Measurements from ENCODE around the gene IRF2. TPM values are rescaled to one million over a fixed set of nuclear protein-coding genes. Genes with fewer than 3 reads are reported as not detected.

The IRF2 gene
- total RNA-seq, 1 donor from 2014 or later = 47.6 TPM

DNA sequence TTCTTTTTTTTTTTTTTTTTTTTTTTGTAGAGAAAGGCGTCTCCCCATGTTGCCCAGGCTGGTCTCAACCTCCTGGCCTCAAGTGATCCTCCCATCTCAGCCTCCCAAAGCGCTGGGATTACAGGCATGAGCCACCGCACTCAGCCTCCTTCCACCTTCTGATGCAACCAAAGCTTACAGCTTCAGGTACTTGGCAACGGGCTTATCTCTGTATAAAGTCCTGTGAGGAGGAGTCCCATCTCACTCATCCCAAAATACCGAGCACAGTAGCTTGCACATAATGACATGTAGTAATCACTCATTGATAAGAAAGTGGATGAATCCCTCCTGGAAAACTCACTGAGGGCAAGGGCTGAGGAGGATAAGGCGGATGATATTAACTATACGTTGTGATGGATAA is 19.1 kb downstream of the IRF2 start:
- no peaks in the 10 kb centered on the region for H3K9me3 Mint-ChIP-seq
- no peak overlapping the region for H3K27ac Mint-ChIP-seq
- no peak for DNase-seq (ENCODE audit: low spot score)
- peaks cover 43% of the 10 kb centered on the region for H3K36me3 Mint-ChIP-seq (ENCODE audit: low read depth)
- intact Hi-C loops (cut with micrococcal nuclease) = no loop called here
- no peaks in the 10 kb centered on the region for H3K27me3 Mint-ChIP-seq (ENCODE audit: low read depth)
- no peak overlapping the region for H3K4me3 Mint-ChIP-seq (ENCODE audit: low read depth)
- H3K4me1 Mint-ChIP-seq (ENCODE audit: low read depth) = peaks cover 61% of the 10 kb centered on the region

DNA sequence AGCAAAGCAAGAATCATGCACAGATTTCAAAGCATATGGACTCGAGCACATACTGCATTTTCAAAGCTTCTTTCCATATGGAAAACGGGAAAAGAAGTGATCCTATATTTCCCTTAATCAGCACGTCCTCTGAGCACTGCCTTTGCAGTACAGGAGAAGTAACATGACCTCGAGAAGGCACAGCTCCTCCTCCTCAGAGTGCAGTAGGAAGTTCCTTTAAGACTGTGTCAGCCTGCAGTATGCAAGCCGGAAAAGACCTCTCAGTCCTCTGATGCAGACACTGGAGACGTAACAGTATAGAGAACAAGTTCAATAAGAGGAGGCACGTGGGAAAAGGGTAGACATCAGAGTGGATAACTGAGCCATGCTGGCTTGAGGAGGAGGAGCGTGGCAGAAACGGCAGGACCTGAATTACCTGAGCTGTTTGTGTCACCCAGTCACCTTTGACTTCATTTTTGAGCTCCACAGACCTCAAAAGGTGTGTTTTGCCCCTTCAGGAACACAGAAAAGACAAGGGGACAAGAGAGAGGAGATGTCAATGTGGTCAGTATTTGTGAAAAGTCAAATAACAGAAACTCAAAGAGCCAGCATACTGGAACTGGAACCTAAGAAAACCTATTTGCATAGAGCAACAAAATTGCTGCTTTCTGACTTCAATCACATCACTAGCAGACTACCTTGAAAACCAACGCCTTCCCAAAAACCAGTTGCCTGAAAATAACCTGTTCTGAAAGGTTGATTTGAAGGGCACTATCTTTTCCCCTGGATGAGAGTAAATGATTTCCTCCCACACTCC is 20.8 kb downstream of the IRF2 start:
- intact Hi-C loops (cut with micrococcal nuclease) = no loop called here
- Mint-ChIP-seq H3K36me3 (ENCODE audit: low read depth) (peaks cover 47% of the 10 kb centered on the region), H3K27me3 (ENCODE audit: low read depth) (no peaks in the 10 kb centered on the region), H3K4me1 (ENCODE audit: low read depth) (peaks cover 60% of the 10 kb centered on the region), H3K4me3 (ENCODE audit: low read depth) (peak overlapping the region; percentile 16), H3K27ac (peak overlapping the region; percentile 91), H3K9me3 (no peaks in the 10 kb centered on the region)
- peak; percentile 28 for DNase-seq (ENCODE audit: low spot score)

DNA sequence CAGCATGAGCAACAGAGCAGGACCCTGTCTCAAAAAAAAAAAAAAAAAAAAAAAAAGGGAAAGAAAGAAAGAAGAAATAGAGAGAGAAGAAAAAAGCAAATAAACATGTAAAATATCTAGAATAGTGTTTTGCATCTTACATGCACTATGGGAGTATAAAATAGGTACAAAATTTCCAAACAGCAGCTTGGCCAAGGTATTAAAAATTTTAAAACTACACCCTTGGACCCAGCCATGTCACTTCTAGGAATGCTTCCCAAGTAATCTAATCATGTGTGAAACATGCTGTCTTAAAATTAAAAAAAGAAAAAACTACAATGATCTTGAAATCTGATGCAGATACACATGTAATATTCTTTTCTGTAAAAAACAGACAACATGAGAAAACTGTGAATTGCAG is 21.6 kb downstream of the IRF2 start:
- Mint-ChIP-seq H3K9me3 (no peaks in the 10 kb centered on the region), H3K27ac (no peak overlapping the region), H3K36me3 (ENCODE audit: low read depth) (peaks cover 47% of the 10 kb centered on the region), H3K4me3 (ENCODE audit: low read depth) (no peak overlapping the region), H3K27me3 (ENCODE audit: low read depth) (no peaks in the 10 kb centered on the region), H3K4me1 (ENCODE audit: low read depth) (peaks cover 58% of the 10 kb centered on the region)
- intact Hi-C loops (cut with micrococcal nuclease) = no loop called here
- DNase-seq (ENCODE audit: low spot score) = no peak

DNA sequence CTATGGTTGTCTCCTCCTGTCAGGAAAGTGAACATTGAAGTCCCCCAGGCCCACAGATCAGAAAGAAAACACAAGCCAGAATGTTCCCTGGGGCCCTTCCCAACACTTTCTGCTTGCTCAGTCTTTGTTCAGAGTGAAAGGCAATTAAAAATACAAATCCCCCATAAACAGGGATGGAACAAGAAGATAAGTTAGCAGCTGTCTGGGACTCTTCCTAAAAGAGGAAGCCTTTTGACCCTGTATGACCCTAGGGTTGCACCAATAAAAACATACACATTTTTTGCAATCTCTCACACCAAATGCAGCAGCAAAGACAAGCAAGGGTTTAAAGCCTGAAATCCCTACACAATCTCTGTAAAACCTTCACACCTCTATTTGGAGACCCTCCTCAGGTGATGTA is 22.6 kb downstream of the IRF2 start:
- intact Hi-C loops (cut with micrococcal nuclease) = no loop called here
- Mint-ChIP-seq H3K27ac (no peak overlapping the region), H3K36me3 (ENCODE audit: low read depth) (peaks cover 51% of the 10 kb centered on the region), H3K27me3 (ENCODE audit: low read depth) (no peaks in the 10 kb centered on the region), H3K9me3 (no peaks in the 10 kb centered on the region), H3K4me3 (ENCODE audit: low read depth) (no peak overlapping the region), H3K4me1 (ENCODE audit: low read depth) (peaks cover 57% of the 10 kb centered on the region)
- no peak for DNase-seq (ENCODE audit: low spot score)

DNA sequence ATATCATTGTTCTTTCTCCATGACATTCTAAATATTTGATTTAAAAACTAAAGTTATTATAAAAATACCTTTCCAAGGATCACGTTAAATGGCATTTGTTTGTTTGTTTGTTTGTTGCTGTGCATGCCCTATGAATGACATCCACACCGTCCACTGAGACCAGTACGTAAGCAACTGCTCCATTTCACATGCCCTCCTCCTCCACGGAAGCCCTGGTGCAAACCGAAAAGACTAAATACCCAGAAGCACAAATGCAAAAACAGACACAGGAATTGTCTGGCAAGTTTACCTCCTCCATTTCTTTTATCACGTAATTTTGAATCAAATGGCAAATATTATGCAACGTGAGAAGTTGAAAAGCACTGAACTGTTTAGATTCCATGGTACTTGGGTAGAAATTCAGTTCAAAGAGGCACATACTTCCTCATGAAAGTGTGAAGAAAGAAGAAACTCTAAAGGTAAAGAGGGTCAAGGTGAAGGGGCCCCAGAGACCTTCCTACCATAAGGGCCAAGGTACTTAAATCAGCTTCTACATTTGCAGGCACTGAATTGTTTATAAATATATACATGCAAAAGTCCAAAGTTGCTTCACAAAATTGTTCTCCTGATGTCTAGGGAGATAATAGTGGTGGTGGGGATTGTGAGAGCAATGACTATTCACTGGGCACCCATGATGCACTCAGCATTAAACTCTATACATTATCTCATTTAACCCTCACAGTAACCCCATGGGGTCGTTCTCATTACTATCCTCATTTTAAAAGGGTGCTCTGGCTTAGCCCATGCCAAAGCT is 23.4 kb downstream of the IRF2 start:
- DNase-seq (ENCODE audit: low spot score) = no peak
- peaks cover 63% of the 10 kb centered on the region for H3K4me1 Mint-ChIP-seq (ENCODE audit: low read depth)
- H3K9me3 Mint-ChIP-seq = no peaks in the 10 kb centered on the region
- H3K4me3 Mint-ChIP-seq (ENCODE audit: low read depth) = no peak overlapping the region
- H3K27me3 Mint-ChIP-seq (ENCODE audit: low read depth) = no peaks in the 10 kb centered on the region
- H3K36me3 Mint-ChIP-seq (ENCODE audit: low read depth) = peaks cover 51% of the 10 kb centered on the region
- no peak overlapping the region for H3K27ac Mint-ChIP-seq
- intact Hi-C loops (cut with micrococcal nuclease) = no loop called here

DNA sequence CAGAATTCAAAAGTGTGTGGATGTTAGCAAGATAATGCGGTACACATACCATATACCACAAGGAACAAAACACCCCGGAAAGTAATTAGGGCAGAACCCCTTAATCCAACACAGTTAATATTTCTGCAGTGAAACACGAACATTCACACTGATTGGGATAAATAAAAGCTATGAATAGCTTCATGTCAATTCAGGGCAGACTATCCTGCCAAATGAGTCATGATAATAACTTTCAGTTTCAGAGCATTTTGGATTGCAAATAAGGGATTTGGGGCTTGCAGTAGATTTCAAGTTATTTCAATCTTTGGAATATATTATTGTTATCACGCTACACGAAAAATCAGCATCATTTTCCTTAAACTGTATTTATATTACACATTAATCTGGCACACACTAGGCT is 24.3 kb downstream of the IRF2 start:
- H3K4me3 Mint-ChIP-seq (ENCODE audit: low read depth) = no peak overlapping the region
- no peaks in the 10 kb centered on the region for H3K9me3 Mint-ChIP-seq
- no peak for DNase-seq (ENCODE audit: low spot score)

DNA sequence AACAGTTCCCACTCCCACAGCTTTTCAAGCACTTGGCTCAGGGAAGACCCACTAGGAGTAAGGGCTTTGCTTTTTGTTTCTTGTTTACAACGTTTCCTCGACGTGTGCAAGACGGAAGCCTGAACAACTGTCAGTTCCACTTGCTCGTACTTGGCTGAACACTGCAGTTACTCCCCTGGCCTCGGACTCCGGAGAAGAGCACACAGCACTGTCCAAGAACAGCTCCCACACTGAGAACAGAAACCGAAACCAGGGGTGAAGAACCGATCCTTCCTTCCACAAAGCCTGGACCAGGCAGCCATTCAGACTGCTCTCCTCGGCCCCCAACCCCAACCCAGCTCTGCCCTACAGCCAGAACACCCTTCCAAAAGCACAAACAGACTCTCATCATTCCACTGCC is 25.5 kb downstream of the IRF2 start:
- DNase-seq (ENCODE audit: low spot score) = no peak
- H3K9me3 Mint-ChIP-seq = no peaks in the 10 kb centered on the region
- intact Hi-C loops (cut with micrococcal nuclease) = no loop called here
- peak overlapping the region; percentile 64 for H3K4me3 Mint-ChIP-seq (ENCODE audit: low read depth)
- peak overlapping the region; percentile 47 for H3K27ac Mint-ChIP-seq
- peaks cover 64% of the 10 kb centered on the region for H3K36me3 Mint-ChIP-seq (ENCODE audit: low read depth)
- H3K4me1 Mint-ChIP-seq (ENCODE audit: low read depth) = peaks cover 64% of the 10 kb centered on the region
- H3K27me3 Mint-ChIP-seq (ENCODE audit: low read depth) = no peaks in the 10 kb centered on the region

More for the DNA sequence above, 24.3 kb downstream of the IRF2 start:
- peak overlapping the region; percentile 10 for H3K27ac Mint-ChIP-seq
- H3K36me3 Mint-ChIP-seq (ENCODE audit: low read depth) = peaks cover 54% of the 10 kb centered on the region
- H3K27me3 Mint-ChIP-seq (ENCODE audit: low read depth) = no peaks in the 10 kb centered on the region
- intact Hi-C loops (cut with micrococcal nuclease) = no loop called here
- H3K4me1 Mint-ChIP-seq (ENCODE audit: low read depth) = peaks cover 62% of the 10 kb centered on the region

DNA sequence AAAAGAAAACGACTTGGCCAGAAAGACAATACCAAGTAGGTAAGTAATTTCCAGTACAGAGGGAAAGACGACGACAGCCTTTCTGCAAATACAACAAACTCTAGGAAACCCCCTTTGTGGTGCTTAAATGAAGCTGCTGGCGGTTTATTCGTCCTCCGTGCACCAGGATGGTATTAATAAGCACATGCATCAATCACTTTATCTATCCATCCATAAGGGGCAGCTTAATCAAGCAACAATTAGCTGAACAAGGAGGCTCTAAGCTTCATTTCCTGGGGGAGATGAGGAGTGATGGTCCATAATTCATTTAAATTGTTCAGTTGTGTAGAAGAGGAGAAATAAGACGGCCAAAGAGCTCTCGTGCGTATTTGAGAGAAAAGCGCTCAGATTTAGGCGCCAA is 26.2 kb downstream of the IRF2 start:
- Mint-ChIP-seq H3K4me3 (ENCODE audit: low read depth) (no peak overlapping the region), H3K9me3 (no peaks in the 10 kb centered on the region), H3K27ac (no peak overlapping the region), H3K4me1 (ENCODE audit: low read depth) (peaks cover 65% of the 10 kb centered on the region), H3K27me3 (ENCODE audit: low read depth) (no peaks in the 10 kb centered on the region), H3K36me3 (ENCODE audit: low read depth) (peaks cover 71% of the 10 kb centered on the region)
- intact Hi-C loops (cut with micrococcal nuclease) = no loop called here
- DNase-seq (ENCODE audit: low spot score) = no peak

DNA sequence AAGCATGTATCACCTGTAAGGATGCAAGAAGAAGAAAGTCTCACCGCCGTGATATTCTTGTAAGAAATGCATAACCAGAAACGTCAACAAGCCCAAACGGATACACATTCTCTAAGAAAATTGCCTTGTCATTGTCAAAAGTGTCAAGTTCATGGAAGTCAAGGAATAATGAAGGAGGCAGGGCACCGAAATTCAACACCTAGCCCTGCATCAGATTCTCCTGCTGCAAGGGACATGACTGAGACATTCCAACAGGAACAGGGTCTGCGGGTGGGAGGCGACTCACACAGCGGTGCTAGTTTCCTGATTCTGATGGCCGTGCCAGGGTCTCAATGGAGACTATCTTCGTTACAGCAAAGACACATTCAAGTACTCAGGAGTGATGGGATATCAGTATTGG is 26.7 kb downstream of the IRF2 start:
- no peak overlapping the region for H3K4me3 Mint-ChIP-seq (ENCODE audit: low read depth)
- H3K9me3 Mint-ChIP-seq = no peaks in the 10 kb centered on the region
- DNase-seq (ENCODE audit: low spot score) = no peak
- peaks cover 66% of the 10 kb centered on the region for H3K4me1 Mint-ChIP-seq (ENCODE audit: low read depth)
- H3K36me3 Mint-ChIP-seq (ENCODE audit: low read depth) = peaks cover 72% of the 10 kb centered on the region
- H3K27ac Mint-ChIP-seq = no peak overlapping the region
- intact Hi-C loops (cut with micrococcal nuclease) = no loop called here
- no peaks in the 10 kb centered on the region for H3K27me3 Mint-ChIP-seq (ENCODE audit: low read depth)

DNA sequence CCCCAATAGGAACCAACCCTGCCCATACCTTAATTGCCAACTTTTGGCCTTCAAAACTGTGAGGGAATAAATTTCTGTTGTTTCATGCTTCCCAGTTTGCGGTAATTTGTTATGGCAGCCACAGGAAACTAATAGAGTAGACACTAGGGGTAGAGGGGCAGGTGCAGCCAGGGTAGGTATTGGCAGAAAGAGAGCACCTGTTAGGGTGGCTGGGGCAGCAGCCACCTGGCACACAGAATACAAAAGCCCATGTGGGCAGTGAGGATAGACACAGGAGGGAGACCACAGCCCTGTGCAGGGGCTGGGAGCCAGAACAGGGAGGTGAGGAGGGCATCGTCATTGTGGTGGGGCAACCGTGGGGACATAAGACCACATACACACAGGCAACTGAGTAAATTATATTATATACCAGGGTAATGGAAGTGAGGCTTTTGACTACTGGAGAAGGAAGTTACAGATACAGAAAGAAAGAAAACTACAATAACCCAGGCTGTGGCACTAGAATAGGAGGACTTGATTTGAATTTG is 28.2 kb downstream of the IRF2 start:
- Mint-ChIP-seq H3K4me3 (ENCODE audit: low read depth) (no peak overlapping the region), H3K27me3 (ENCODE audit: low read depth) (no peaks in the 10 kb centered on the region), H3K36me3 (ENCODE audit: low read depth) (peaks cover 60% of the 10 kb centered on the region), H3K4me1 (ENCODE audit: low read depth) (peaks cover 68% of the 10 kb centered on the region), H3K9me3 (no peaks in the 10 kb centered on the region), H3K27ac (peak overlapping the region; percentile 14)
- intact Hi-C loops (cut with micrococcal nuclease) = no loop called here
- no peak for DNase-seq (ENCODE audit: low spot score)

DNA sequence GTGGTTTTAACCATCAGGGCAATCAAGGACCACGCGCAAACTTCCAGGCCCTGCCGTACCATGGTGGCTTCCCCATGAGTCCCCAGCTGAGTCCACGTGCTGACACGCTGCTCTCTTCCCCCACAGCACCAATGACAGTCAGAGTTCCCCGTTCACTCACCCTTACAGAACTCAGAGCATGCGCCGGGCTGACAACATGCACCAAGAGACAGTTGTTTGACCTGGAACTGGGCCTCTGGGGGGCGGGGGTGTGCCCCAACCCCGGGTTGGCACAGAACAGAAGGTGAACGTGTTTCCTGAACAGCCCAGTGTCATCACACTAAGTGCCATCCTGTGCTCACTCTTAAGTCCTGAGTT is 29.4 kb downstream of the IRF2 start:
- Mint-ChIP-seq H3K4me1 (ENCODE audit: low read depth) (peaks cover 67% of the 10 kb centered on the region), H3K4me3 (ENCODE audit: low read depth) (no peak overlapping the region), H3K27me3 (ENCODE audit: low read depth) (no peaks in the 10 kb centered on the region), H3K36me3 (ENCODE audit: low read depth) (peaks cover 59% of the 10 kb centered on the region), H3K27ac (no peak overlapping the region), H3K9me3 (no peaks in the 10 kb centered on the region)
- intact Hi-C loops (cut with micrococcal nuclease) = no loop called here
- no peak for DNase-seq (ENCODE audit: low spot score)

DNA sequence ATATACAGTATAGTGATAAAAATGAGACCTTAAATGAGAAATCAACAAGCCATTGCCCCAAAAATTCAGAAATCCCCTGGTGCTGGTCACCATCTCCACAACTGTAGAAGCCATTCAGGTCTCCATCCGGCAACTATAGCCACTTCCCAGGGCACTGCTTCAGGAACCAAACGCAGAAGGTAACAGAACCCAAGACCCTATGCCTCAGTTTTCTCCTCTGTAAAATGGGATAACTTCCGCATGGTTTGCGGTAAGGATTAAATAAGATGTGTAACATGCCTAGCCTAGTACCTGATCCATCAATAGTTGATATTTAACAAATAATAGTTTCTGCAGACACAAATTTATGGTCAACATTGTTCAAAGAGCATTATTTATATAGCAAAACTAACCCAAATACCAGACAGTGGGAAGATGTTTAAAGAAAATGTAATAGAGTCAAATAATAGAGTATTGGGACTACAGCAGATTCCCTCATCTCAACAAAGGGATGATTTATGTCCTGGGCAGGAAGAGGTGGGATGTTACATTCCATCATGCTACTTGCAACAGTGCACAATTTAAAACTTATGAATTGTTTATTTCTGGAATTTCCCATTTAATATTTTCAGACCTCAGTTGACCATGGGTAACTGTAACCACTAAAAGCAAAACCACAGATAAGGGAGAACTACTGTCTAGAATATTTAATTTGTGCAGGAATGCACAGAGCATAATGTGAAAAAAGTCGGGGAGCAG is 30.0 kb downstream of the IRF2 start:
- H3K27ac Mint-ChIP-seq = peak overlapping the region; percentile 7

More for the DNA sequence above, 30.0 kb downstream of the IRF2 start:
- Mint-ChIP-seq H3K27me3 (ENCODE audit: low read depth) (no peaks in the 10 kb centered on the region), H3K9me3 (no peaks in the 10 kb centered on the region), H3K4me1 (ENCODE audit: low read depth) (peaks cover 61% of the 10 kb centered on the region), H3K36me3 (ENCODE audit: low read depth) (peaks cover 54% of the 10 kb centered on the region), H3K4me3 (ENCODE audit: low read depth) (no peak overlapping the region)
- intact Hi-C loops (cut with micrococcal nuclease) = no loop called here
- no peak for DNase-seq (ENCODE audit: low spot score)

All from activated T-helper 2 cell treated with anti-CD3 and anti-CD28 coated beads, Interferon-gamma antibody, Interleukin-2, Interleukin-4, amounts not matched to agents 10 μg/mL and 5 μg/mL and 100 μg/mL, durations not matched to agents 14 hours and 24 hours and 36 hours (primary cell).